SKM-1 treated with dmso at 0.1 percent for 144 hours (cell line): Measurements from ENCODE around the gene DEF6.
"Not testable (repeated sequence)": the region's sequence is repeated elsewhere in the genome, so short reads cannot be mapped to it uniquely, and the experiment has no call there.

Experiments
- DNase-seq: peaks from one replicate; lab custom pipeline; 2025; ENCODE audit not compliant: unreplicated experiment; lab: John Stamatoyannopoulos, UW

DEF6 gene

DNA sequence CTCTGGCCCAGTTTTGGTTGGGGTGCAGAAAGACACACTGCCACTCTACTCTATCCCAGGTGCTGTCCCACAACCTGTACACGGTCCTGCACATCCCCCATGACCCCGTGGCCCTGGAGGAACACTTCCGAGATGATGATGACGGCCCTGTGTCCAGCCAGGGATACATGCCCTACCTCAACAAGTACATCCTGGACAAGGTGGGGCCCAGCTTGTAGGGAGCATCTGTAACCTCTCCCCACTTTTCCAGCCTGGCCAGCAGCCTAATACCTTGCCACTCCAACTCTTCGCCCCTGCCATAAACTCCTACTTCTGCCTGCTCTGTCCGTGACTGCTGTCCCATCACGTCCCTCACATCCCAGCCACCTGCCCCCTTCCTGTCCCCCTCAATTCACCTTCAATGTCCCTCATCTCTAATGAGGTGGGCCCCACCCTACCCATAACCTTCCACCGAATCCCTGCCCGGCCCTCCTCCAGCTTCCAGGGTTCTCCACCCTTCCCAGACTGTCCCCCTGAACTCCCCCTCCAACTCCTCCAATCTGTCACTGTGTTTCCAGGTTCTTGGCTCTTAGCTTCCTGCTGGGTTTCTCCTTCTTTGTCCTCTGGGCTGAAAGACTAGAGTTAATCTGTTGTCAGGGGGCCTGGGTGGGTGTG lies 12.1 kb downstream of the DEF6 start:
- no peak for DNase-seq

DNA sequence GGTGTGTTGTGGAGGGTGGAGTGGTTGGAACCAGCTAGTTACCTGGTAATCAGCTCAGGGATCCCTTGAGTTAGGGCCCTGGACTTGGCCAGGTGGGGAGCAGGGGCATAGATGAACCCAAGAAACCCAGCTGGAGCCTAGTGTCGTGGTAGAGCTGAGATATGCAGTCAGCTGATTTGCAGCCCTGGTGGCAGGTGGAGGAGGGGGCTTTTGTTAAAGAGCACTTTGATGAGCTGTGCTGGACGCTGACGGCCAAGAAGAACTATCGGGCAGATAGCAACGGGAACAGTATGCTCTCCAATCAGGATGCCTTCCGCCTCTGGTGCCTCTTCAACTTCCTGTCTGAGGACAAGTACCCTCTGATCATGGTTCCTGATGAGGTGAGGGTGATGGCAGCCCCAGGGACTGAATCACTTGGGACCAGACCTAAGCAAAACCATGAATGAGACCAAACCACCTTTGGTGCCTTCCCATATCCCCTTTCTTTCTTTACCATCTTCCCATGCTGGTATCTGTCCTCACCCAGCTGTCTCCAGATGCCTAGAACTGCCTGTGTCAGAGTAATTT lies 12.7 kb downstream of the DEF6 start:
- no peak for DNase-seq

DNA sequence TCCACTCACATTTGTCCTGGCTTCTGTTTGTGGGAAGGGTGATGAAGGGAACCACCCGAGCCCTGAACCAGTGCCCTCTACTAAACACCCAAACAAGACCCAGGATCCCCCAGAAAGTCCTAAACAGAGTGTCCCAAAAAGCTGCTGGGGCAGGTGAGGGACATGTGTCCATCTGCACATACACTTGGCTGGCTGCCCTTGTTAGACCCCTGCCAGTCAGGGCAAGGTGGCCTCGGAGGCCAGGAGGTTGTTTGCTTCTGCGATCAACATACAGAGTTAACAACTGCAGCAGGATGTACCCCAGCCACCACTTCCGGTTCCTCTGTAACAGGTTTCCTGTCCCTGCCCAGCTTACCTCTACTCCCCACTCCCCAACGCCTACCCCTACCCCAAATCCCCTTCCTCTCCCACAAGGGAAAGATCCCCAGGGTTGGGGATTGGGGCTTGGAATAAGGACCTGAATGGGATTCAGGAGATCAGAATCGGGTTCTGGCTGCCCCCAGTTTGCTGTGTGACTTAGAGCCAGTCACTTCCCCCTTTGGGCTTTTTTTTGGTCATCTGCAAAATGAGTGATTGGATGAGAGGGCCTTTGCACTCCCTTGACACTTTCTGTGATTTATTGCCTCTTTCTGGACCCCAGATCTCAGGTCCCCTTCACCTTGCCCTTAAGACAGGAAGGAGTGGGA lies 13.9 kb downstream of the DEF6 start:
- no peak for DNase-seq

DNA sequence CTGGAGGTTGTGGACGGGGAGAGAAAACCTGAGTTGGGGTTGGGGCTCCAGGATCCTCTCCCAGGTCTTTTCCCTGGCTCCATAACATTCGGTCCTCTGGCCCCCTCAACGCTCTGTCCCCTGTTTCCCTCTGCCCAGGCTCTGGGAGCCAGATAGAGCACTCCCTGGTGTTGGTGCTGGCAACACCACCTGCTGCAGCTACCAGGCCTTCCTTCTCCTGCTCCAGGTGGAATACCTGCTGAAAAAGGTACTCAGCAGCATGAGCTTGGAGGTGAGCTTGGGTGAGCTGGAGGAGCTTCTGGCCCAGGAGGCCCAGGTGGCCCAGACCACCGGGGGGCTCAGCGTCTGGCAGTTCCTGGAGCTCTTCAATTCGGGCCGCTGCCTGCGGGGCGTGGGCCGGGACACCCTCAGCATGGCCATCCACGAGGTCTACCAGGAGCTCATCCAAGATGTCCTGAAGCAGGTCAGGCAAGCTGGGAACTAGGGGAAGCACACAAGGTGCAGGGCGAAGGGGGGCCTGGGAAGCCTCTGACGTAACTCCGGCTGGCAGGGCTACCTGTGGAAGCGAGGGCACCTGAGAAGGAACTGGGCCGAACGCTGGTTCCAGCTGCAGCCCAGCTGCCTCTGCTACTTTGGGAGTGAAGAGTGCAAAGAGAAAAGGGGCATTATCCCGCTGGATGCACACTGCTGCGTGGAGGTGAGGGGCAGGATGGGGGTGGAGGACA lies 14.6 kb downstream of the DEF6 start:
- no peak for DNase-seq

DNA sequence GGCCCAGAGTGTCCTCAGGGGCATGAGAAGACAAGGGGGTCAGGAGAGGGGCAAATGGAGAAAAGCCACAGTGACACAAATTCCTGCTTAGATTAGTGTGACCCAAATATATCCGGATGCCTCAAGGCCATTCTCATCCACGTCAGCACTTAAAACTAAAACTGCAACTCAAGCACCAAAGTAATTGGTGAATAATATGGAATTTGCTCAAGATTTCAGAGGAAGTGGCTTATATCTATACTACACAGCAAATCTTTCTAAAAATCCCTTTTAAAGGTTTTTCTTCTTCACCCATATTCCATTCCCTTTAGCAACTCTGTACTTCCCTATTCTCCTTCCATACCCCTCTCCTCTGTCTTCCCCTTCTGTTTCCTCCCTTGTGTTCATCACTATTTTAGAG lies 15.2 kb downstream of the DEF6 start:
- DNase-seq: no peak

DNA sequence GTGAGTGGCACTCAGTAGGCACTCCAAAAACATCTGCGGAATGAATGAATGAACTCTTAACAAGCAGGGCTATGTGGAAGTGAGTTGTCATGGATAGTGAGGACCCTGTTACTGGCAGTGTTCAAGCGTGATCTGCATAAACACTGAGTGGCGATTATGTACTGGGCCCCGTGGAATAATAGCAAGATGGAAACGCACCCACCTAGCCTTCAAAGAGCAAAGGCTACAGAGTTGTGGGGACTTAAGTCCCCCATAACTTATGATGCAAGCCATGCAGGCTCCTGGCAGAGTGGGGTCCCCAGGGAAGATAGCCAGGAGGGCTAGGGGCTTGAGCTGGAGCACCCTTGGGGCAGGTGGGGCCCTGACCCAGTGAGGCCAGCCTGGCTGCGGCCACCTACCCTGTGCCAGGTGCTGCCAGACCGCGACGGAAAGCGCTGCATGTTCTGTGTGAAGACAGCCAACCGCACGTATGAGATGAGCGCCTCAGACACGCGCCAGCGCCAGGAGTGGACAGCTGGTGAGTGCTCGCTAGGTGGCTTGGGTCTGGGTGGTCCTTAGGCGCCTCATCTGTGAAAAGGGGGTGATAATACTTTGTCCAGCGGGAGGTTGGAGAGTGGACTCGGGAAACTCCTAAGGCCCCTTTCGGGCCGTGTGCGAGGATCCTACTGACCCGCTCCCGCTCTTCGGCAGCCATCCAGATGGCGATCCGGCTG lies 20.0 kb downstream of the DEF6 start:
- no peak for DNase-seq

DNA sequence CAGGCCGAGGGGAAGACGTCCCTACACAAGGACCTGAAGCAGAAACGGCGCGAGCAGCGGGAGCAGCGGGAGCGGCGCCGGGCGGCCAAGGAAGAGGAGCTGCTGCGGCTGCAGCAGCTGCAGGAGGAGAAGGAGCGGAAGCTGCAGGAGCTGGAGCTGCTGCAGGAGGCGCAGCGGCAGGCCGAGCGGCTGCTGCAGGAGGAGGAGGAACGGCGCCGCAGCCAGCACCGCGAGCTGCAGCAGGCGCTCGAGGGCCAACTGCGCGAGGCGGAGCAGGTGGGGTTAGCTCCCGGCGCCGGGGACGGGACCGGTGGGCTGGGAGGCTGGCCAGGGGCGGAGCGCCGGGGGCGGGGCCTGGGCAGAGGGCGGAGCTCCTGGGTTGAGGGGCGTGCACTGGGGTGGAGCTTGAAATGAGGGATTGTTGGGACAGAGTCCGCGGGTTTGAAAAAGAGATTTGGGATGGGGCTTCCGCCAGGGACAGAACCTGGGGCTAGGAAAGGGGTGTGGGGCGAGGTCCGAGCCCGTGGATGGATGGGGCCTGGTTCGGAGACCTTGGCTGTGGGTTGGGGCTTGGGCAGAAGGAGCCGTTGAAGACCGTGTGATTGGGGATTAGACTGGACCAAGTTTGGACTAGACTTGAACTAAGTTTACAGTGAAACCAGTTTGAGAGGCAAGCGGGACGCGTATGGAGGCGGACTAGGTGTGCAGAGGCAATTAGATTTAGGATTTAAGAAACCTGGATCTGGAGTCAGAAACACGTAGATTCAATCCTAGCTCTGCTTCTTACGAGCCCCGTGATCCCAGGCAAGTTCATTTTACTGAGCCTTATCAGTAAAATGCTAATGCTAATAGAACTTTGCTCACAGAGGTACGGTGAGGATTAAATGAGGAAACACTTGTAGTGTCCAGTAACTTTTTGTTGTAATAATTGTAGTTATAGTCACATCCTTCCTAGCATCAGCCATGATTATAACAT lies 20.9 kb downstream of the DEF6 start:
- DNase-seq: no peak

DNA sequence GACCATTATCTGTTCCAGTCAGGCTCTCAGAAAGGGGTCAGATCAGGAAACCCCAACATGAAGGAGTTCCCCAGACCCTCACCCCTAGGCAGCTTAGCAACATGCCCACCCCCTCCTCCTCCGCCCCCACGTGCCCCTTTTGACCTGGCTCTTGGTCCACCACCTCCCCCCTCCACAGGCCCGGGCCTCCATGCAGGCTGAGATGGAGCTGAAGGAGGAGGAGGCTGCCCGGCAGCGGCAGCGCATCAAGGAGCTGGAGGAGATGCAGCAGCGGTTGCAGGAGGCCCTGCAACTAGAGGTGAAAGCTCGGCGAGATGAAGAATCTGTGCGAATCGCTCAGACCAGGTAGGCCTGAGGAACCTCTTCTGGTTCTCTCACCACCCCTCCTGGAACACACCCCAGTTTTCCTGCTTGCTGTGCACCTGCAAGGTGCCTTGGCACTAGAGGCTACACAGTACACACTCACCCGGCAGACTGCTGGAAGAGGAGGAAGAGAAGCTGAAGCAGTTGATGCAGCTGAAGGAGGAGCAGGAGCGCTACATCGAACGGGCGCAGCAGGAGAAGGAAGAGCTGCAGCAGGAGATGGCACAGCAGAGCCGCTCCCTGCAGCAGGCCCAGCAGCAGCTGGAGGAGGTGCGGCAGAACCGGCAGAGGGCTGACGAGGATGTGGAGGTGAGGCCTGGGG lies 21.9 kb downstream of the DEF6 start:
- no peak for DNase-seq

DNA sequence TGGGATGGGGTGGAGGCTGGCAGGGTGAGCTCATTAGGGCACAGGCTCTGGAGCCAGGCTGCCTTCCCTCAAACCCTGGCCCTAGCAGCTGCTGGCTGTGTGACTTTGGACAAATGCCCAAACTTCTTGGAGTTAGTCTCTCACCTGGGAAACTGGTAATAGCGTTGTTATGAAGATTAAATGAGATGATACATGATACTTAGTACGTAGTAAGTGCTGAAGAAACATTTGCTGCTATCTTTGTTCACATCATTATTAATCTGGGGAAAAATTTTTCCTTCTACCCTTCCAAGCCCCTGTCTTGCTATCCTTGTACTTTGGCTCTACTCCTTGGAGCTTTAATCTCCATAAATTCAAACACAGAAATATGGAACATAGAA lies 22.4 kb downstream of the DEF6 start:
- no peak for DNase-seq

DNA sequence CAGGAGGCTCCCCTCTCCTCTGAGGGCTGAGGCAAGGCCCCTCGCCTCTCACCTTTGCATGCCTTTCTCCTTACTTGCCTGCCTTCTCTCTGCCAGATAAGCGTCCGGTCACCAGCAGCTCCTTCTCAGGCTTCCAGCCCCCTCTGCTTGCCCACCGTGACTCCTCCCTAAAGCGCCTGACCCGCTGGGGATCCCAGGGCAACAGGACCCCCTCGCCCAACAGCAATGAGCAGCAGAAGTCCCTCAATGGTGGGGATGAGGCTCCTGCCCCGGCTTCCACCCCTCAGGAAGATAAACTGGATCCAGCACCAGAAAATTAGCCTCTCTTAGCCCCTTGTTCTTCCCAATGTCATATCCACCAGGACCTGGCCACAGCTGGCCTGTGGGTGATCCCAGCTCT lies 23.5 kb downstream of the DEF6 start:
- DNase-seq: no peak

DNA sequence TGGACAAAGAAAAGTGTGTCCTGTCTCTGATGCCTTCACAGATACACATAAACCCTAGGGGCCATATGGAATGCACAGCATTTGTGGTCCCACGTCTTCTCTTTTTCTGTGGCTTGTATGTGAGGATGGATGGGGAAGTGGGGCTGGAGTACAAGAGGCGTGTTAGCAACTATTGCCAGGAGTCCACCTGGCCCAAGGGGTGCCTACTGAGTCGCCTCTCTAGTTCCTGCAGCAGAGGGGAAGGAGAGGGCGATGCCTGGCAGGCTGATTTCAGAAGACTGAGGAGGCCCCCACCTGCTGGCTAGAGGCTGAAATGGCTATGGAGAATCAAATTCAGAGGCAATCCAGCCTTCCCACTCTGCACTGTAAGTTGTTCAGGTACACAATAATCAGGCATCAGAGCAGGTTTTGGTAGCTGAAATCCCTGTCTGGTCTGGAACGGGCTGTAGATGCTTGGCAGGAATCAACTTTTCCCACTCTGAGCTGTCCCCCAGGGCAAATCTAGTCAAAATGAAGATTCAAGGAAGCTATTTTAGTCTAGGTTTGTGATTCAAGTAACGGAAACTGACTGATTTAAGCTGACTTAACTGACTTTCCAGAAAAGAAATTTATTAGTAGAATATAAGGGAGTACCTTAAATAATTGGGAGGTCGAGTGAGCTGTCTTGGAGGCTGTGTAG lies 29.9 kb downstream of the DEF6 start:
- DNase-seq: peak; percentile 77

DNA sequence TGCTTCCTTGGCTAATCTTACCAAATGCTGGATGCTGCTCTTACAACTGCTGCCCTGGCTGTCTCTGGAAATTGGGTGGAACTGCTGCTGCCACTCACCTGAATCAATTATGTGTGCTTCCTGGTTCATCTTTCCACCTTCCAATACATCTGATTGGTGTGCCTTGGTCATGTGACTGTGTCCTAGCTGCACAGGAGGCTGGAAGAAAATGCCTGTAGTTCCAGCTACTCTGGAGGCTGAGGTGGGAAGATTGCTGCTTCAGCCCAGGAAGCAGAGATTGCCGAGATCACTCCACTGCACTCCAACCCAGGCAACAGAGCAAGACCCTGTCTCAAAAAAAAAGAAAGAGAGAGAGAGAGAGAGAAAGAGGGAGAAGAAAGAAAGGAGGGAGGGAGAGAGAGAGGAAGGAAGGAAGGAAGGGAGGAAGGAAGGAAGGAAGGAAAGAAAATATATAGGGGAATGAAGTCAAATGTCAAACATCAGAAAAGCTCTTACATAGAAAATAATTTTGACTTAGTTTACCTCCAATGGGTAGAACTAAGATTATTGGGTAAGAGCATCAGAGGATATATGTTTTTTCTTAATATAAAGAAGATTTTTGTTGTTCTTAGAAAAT lies 30.6 kb downstream of the DEF6 start:
- no peak for DNase-seq

DNA sequence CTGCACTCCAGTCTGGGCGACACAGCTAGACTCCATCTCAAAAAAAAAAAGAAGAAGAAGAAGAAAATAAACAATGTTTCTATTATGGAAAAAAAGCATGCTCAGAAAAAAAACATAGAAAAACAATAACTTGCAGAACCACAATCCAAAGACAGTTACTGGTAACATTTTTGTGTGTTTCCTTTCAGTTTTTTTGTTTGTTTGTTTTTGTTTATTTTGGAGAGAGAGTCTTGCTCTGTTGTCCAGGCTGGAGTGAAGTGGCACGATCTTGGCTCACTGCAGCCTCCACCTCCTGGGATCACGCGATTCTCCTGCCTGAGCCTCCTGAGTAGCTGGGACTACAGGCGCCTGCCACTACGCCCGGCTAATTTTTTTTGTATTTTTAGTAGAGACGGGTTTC lies 31.3 kb downstream of the DEF6 start:
- DNase-seq: not testable (repeated sequence)

DNA sequence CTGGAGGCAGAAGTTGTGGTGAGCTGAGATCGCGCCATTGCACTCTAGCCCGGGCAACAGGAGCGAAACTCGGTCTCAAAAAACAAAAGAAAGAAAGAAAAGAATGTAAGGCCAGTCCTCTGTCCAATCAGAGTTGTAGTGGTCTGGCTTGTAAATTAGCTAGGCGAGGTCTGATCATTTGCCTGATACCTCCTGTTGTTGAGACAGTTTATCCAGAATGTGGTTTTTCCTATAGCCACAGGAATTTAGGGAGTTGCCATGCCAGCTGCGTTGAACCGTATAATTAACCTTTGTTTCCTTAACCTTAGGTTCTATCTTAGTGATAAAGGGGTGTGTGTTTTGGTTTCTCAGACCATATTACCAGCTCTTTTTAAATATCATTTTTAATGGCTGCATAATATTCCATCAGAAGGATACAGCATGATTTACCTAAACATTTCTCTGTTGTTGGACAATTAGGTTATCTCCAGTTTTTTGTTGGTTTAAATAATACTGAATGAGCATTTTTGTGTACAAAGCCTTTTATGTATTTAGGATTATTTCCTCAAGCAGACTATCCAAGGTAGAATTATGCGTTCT lies 33.0 kb downstream of the DEF6 start:
- DNase-seq: no peak

DNA sequence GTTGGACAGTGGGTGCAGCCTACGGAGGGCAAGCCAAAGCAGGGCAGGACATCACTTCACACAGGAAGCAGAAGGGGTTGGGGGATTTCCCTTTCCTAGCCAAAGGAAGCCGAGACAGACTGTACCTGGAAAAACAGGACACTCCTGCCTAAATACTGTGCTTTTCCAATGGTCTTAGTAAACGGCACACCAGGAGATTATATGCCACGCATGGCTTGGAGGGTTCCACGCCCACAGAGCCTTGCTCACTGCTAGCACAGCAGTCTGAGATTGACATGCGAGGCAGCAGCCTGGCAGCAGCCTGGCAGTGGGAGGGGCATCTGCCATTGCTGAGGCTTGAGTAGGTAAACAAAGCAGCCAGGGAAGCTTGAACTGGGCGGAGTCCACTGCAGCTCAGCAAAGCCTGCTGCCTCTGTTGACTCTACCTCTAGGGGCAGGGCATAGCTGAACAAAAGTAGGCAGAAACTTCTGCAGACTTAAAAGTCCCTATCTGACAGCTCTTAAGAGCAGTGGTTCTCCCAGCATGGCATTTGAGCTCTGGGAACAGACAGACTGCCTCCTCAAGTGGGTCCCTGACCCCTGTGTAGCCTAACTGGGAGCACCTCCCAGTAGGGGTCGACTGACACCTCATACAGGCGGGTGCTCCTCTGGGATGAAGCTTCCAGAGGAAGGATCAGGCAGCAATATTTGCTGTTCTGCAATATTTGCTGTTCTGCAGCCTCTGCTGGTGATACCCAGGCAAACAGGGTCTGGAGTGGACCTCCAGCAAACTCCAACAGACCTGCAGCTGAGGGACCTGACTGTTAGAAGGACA lies 34.7 kb downstream of the DEF6 start:
- not testable (repeated sequence) for DNase-seq

DNA sequence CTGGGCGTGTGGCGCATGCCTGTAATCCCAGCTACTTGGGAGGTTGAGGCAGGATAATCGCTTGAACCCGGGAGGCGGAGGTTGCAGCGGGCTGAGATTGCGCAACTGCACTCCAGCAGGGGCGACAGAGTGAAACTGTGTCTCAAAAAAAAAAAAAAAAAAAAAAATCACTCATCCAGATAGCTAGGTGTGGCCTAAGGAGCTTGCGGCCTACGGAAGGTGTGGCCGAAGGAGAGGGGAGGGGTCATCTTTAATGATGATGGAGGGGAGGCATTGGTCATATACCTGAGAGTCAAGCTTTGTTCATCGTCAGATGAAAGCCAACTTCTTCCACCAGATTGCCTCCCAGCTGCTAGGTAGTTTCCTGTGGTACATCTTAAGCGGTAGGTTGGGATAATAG lies 43.9 kb downstream of the DEF6 start:
- no peak for DNase-seq

DNA sequence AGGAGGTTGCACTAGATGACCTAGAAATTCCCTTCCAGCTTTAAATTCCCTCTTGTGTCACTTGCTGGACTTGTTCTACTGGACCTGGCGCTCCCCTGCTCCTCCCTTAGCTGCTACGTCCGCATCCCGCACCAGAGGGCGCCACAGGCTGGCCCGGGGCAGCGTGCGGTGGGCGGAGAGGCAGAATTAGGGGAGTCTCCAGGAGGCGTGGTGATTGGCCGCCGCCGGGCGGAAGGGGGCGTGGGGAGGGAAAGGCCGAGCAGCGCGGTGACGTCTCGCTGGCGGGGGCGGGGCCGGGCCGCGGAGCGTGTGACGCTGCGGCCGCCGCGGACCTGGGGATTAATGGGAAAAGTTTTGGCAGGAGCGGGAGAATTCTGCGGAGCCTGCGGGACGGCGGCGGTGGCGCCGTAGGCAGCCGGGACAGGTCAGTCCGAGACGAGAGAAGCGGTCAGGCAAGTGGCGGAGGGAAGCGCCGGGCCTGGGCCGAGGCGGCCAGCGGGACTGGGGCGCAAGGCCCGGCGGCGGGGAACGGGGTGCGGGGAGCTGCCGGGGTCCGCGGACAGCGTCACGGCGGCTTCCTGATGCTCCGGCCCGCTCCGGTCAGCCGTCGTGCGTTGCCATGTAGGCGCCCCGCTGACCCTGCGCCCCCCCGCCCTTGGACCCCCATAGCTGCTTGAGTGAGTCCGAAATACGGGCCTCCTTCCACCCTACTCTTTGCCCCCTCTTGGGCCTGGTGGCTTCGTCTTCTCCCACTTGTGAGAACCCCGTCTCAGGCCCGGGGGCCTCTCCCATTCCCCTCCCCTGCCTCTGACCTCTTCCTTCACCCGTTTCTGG lies 44.9 kb downstream of the DEF6 start, which contains the start of gene PPARD:
Gene PPARD (plus strand): TSS at position 301 of the 834 bp plus-strand sequence. CDS start 68,530 bp downstream, outside the sequence.
- DNase-seq: peak; percentile 90
